Ovary (tissue), 9 donors: ENCODE measurements around the gene ADARB2. TPM values are rescaled to one million over a fixed set of nuclear protein-coding genes. Genes with fewer than 3 reads are reported as not detected.

Experiments
- DNase-seq, 5 donors: peaks; one replicate each; pipeline ENCODE4 v3.0.0-alpha.2; 2019 to 2020
- H3K27ac ChIP-seq, 2 donors: fragments of 200-600 bp; one replicate each; pipeline versions ENCODE4 v1.5.1 to v1.8.0; 2019 to 2022
- H3K27me3 ChIP-seq: fragments of 200-600 bp; one replicate; pipeline ENCODE4 v1.8.0; 2022
- H3K36me3 ChIP-seq: fragments of 200-600 bp; sonication (generic); one replicate; pipeline ENCODE4 v1.5.1; 2019
- H3K4me1 ChIP-seq: one replicate; pipeline ENCODE4 v1.8.1; 2013; ENCODE audit warnings: mild to moderate bottlenecking, moderate library complexity; ENCODE audit not compliant: insufficient read depth
- H3K4me3 ChIP-seq: fragments of 200-600 bp; sonication (generic); one replicate; pipeline ENCODE4 v1.5.1; 2017
- H3K9me3 ChIP-seq, 2 donors: fragments of 200-600 bp in 1 of 2; sonication (generic) in 1 of 2; one replicate each; pipeline versions ENCODE4 v1.5.1 to v1.8.1; 2013 to 2019; ENCODE audit warnings: mild to moderate bottlenecking in 1 of 2, moderate library complexity in 1 of 2
- CTCF ChIP-seq, 3 donors: fragments of 450-650 bp in 2 of 3; fragments of 200-600 bp in 1 of 3; IDR thresholded peaks; one replicate each; pipeline versions ENCODE4 v1.5.1 to v1.8.0; 2016 to 2022; ENCODE audit warnings: antibody characterized with exemption in 3 of 3, mild to moderate bottlenecking in 1 of 3
- EP300 ChIP-seq: sonication (generic); formaldehyde crosslinking; IDR thresholded peaks from one replicate; pipeline ENCODE4 v1.6.1; 2017; ENCODE audit warnings: antibody characterized with exemption
- POLR2A ChIP-seq: fragments of 450-650 bp; IDR thresholded peaks from one replicate; pipeline ENCODE4 v1.6.1; 2017; ENCODE audit warnings: antibody characterized with exemption, mild to moderate bottlenecking, moderate library complexity
- WGBS, 3 donors: extraction: QIAGEN DNeasy Blood & Tissue Kit in 1 of 3; methylation state at CpG; one replicate each; pipeline versions ENCODE4 v1.1.5 to v1.1.7; 2013 to 2017; 5-methylcytosine and 5-hydroxymethylcytosine counted together
- intact Hi-C, 4 donors: fragments of 100-400 bp; cut with DNase I; formaldehyde crosslinking; loops; one replicate each; pipeline versions ENCODE4 v1.11.0 to v1.15.1; 2022 to 2023
- polyA plus RNA-seq, 2 donors: library from polyadenylated mRNA; stranded (reverse); fragments of 200-250 nt in 1 of 2; fragments of 350-450 nt in 1 of 2; fragmentation: Illumina TruSeq in 1 of 2; extraction: RNeasy Lipid Tissue Mini Kit (QIAGEN cat#74804) in 1 of 2; gene quantifications; one replicate each; pipeline ENCODE4 v1.2.3, GENCODE V29; 2013 to 2014
- total RNA-seq, 7 donors: library from RNA; depleted of rRNA in 2 of 7; stranded (reverse); fragments of >200 nt in 2 of 7; fragmentation: NEBNext Ultra II Directional in 3 of 7; extraction: Animal tissue kit (Norgen Biotek cat#: 25700) in 3 of 7; gene quantifications; one replicate each; pipeline versions ENCODE4 v1.1.0 to v1.2.4, GENCODE V29; 2016 to 2023
- donor health status: DM: no; HTN: no; CAD: no; lungs with moderate emphysema.
- donor health status: DM: no; HTN: no; CAD: no.
- donor health status: Bipolar disorder and iron deficiency.
- donor health status: DM: yes; HTN: yes; CAD: no.
- donor health status: DM: no; HTN: no; CAD: no.
- donor health status: DM: yes; HTN: yes; CAD: no.

The ADARB2 gene
- total and polyA plus RNA-seq, 9 donors = 0.12 to 2.0 (median 0.36) TPM; not detected in 2

- no peak overlapping the region for H3K4me3 ChIP-seq
- no peak for DNase-seq
- intact Hi-C loops = no loop called here
- H3K36me3 ChIP-seq = no peaks in the 10 kb centered on the region
- no peaks in the 10 kb centered on the region for H3K27me3 ChIP-seq
- 86 to 92% (median 92%) methylated on average over 12 of the region's 12 CpGs for WGBS, 3 donors
- TF ChIP-seq POLR2A (no peak), CTCF (IDR thresholded peaks at IDR 0.05) (no peak), EP300 (no peak)
- no peak overlapping the region for H3K27ac ChIP-seq
- peaks cover 4% of the 10 kb centered on the region for H3K4me1 ChIP-seq
- no peaks in the 10 kb centered on the region for H3K9me3 ChIP-seq
Measured at GRCh38 chr10:1158066-1158465, 579.3 kb downstream of the ADARB2 start.

- TF ChIP-seq EP300 (no peak), CTCF (IDR thresholded peaks at IDR 0.05) (no peak), POLR2A (no peak)
- intact Hi-C loops = no loop called here
- Histone ChIP-seq H3K27me3 (no peaks in the 10 kb centered on the region), H3K9me3 (no peaks in the 10 kb centered on the region), H3K36me3 (no peaks in the 10 kb centered on the region), H3K4me3 (no peak overlapping the region), H3K27ac (no peak overlapping the region), H3K4me1 (peaks cover 4% of the 10 kb centered on the region)
- WGBS, 3 donors = 85 to 91% (median 86%) methylated on average over 4 of the region's 4 CpGs
- DNase-seq = no peak
Measured at GRCh38 chr10:1157615-1157933, 579.8 kb downstream of the ADARB2 start.

- Histone ChIP-seq H3K4me1 (peaks cover 4% of the 10 kb centered on the region), H3K27ac (no peak overlapping the region), H3K9me3 (no peaks in the 10 kb centered on the region), H3K36me3 (no peaks in the 10 kb centered on the region), H3K27me3 (no peaks in the 10 kb centered on the region), H3K4me3 (no peak overlapping the region)
- intact Hi-C loops = no loop called here
- DNase-seq = no peak
- 70 to 84% (median 72%) methylated on average over 17 of the region's 17 CpGs for WGBS, 3 donors
- TF ChIP-seq EP300 (no peak), CTCF (IDR thresholded peaks at IDR 0.05) (no peak)
Measured at GRCh38 chr10:1156921-1157614, 580.3 kb downstream of the ADARB2 start.

- Histone ChIP-seq H3K27me3 (no peaks in the 10 kb centered on the region), H3K9me3 (no peaks in the 10 kb centered on the region), H3K4me1 (peaks cover 4% of the 10 kb centered on the region), H3K4me3 (no peak overlapping the region), H3K36me3 (no peaks in the 10 kb centered on the region), H3K27ac (no peak overlapping the region)
- no peak for DNase-seq
- no peak for TF ChIP-seq EP300
- no peak for TF ChIP-seq POLR2A
- no peak for TF ChIP-seq CTCF (IDR thresholded peaks at IDR 0.05)
- 83 to 87% (median 85%) methylated on average over 8 of the region's 8 CpGs for WGBS, 3 donors
- intact Hi-C loops = no loop called here
Measured at GRCh38 chr10:1156616-1156886, 580.8 kb downstream of the ADARB2 start.
